Measurements from ENCODE around the gene MAP3K6.

DNA sequence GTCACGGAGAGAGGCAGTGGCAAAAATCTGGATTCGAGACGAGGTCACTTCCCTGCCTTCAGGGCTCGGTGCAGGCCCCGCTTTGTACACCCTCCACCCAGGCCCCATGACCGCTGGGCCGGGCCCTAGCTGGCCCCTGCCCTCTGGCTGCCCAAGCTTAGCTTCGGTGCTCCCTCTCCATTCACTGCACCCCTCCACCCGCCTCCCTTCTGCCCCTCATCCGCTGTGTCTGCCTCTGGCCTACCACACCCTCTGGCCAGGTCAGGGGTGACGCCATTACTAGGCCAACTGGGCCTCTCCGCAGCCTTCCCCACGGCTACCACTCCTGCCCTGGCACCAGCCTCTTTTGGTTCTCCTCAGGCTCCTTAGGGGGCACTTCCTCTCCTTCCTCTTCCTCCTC, 16.9 kb upstream of the MAP3K6 start:
- TF ChIP-seq L3MBTL2 (conservative IDR thresholded peaks at IDR 0.05) = no peak
- TF ChIP-seq FOXK2 (IDR thresholded peaks at IDR 0.05) = no peak
- TF ChIP-seq BHLHE40 (IDR thresholded peaks at IDR 0.05; ENCODE audit: borderline replicate concordance) = no peak
- no peak for TF ChIP-seq LEF1 (IDR thresholded peaks at IDR 0.05; ENCODE audit: borderline replicate concordance)
- no peak for TF ChIP-seq ZNF384 (IDR thresholded peaks at IDR 0.05)
- no peak for TF ChIP-seq SUZ12 (IDR thresholded peaks at IDR 0.05)
- TF ChIP-seq ELF4 (IDR thresholded peaks at IDR 0.05) = no peak
- TF ChIP-seq NFRKB (IDR thresholded peaks at IDR 0.05) = no peak
- no peak for TF ChIP-seq FOXM1 (IDR thresholded peaks at IDR 0.05; ENCODE audit: borderline replicate concordance)
- no peak for TF ChIP-seq FOXA1 (IDR thresholded peaks at IDR 0.05)
- TF ChIP-seq HDGF (IDR thresholded peaks at IDR 0.05; ENCODE audit: borderline replicate concordance) = no peak
- no peak for TF ChIP-seq TARDBP (IDR thresholded peaks at IDR 0.05)
